GM12878 (cell line): Measurements from ENCODE around the gene TBC1D1. TPM values are rescaled to one million over a fixed set of nuclear protein-coding genes. Genes with fewer than 3 reads are reported as not detected.

Experiments used
- ATAC-seq: fragments of 200-7000 bp; cut with Tn5 transposase; 3 replicates; pipeline ENCODE4 v1.9.1; 2020; ENCODE audit warnings: mild to moderate bottlenecking, moderate library complexity
- BruUV-seq: library from RNA; stranded (reverse); fragments of 400-500 nt; replicated peaks from 2 replicates; lab custom pipeline; 2021; lab: Mats Ljungman, UMichigan
- CTCF ChIA-PET: fragments of 300-600 bp; sonication (Branson Sonifier 250); formaldehyde crosslinking; extraction: SDS; loops from one replicate; lab custom pipeline; 2021; ENCODE audit warnings: inconsistent platforms; lab: Yijun Ruan, JAX
- POLR2A ChIA-PET: fragments of 350-600 bp; formaldehyde crosslinking; extraction: SDS; loops from one replicate; lab custom pipeline; 2021; ENCODE audit warnings: inconsistent platforms; lab: Charles Lee
- RAD21 ChIA-PET: fragments of 300-600 bp; sonication (Branson Sonifier 250); formaldehyde crosslinking; loops from one replicate; lab custom pipeline; 2023; ENCODE audit warnings: antibody characterized with exemption; ENCODE audit not compliant: unreplicated experiment; lab: Charles Lee
- SMC1A ChIA-PET: fragments of 300-600 bp; sonication (Branson Sonifier 250); formaldehyde crosslinking; loops from one replicate; lab custom pipeline; 2023; ENCODE audit not compliant: unreplicated experiment, uncharacterized antibody; lab: Charles Lee
- DNase-seq: peaks from one replicate; pipeline ENCODE4 v3.0.0-alpha.2; 2011; ENCODE audit warnings: low read depth, low spot score
- FAIRE-seq: peaks from 3 replicates; lab custom pipeline; 2011; peaks lifted over from hg19 to GRCh38; lab: Jason Lieb, UNC
- H2AFZ ChIP-seq: 2 replicates; pipeline ENCODE4 v1.6.0; 2011; ENCODE audit warnings: low read depth, low read length, control low read depth; ENCODE audit not compliant: control insufficient read depth
- H3K27ac ChIP-seq: 2 replicates; pipeline ENCODE4 v1.5.1; 2011; ENCODE audit warnings: control low read depth; ENCODE audit not compliant: control insufficient read depth, insufficient read depth
- H3K27me3 ChIP-seq, 2 experiments: replicated peaks in 1 of 2; 2 replicates each; pipeline versions ENCODE4 v1.6.0 to v1.6.1; 2011; ENCODE audit warnings: low read length in 1 of 2; ENCODE audit not compliant: control insufficient read depth in 2 of 2, insufficient read depth in 2 of 2
- H3K36me3 ChIP-seq, 2 experiments: 2 replicates each; pipeline ENCODE4 v1.5.1; 2011; ENCODE audit warnings: low read length in 1 of 2; ENCODE audit not compliant: control insufficient read depth in 2 of 2, insufficient read depth in 2 of 2
- H3K4me1 ChIP-seq: 2 replicates; pipeline ENCODE4 v1.6.1; 2011; ENCODE audit warnings: mild to moderate bottlenecking, low read length, moderate library complexity, mixed read lengths; ENCODE audit not compliant: control insufficient read depth, insufficient read depth
- H3K4me2 ChIP-seq: 2 replicates; pipeline ENCODE4 v1.6.0; 2011; ENCODE audit warnings: control low read depth; ENCODE audit not compliant: control insufficient read depth, insufficient read depth
- H3K4me3 ChIP-seq: fragments of 200-600 bp; sonication (generic); 2 replicates; pipeline ENCODE4 v1.5.1; 2016
- H3K79me2 ChIP-seq: 2 replicates; pipeline ENCODE4 v1.6.0; 2011; ENCODE audit warnings: low read length; ENCODE audit not compliant: control insufficient read depth, insufficient read depth
- H3K9ac ChIP-seq: 2 replicates; pipeline ENCODE4 v1.8.0; 2011; ENCODE audit warnings: low read length, control low read depth, mixed read lengths; ENCODE audit not compliant: control insufficient read depth, insufficient read depth
- H3K9me3 ChIP-seq: replicated peaks from 3 replicates; pipeline ENCODE4 v1.5.1; 2011; ENCODE audit warnings: mild to moderate bottlenecking, low read length; ENCODE audit not compliant: control insufficient read depth, insufficient read depth
- H4K20me1 ChIP-seq: 2 replicates; pipeline ENCODE4 v1.6.0; 2011; ENCODE audit not compliant: control insufficient read depth, insufficient read depth
- MLLT1 ChIP-seq: fragments of 450-650 bp; IDR thresholded peaks from 2 replicates; pipeline ENCODE4 v1.6.1; 2016; ENCODE audit warnings: mild to moderate bottlenecking
- POLR2AphosphoS5 ChIP-seq: IDR thresholded peaks from 2 replicates; pipeline ENCODE4 v1.6.1; 2011; ENCODE audit warnings: mild to moderate bottlenecking, low read length, inconsistent platforms
- SMARCA5 ChIP-seq: fragments of 450-650 bp; IDR thresholded peaks from 2 replicates; pipeline ENCODE4 v1.6.1; 2017; ENCODE audit warnings: mild to moderate bottlenecking
- WGBS: methylation state at CpG from one replicate; pipeline ENCODE4 v1.1.6; 2016; ENCODE audit warnings: low lambda C conversion rate; ENCODE audit not compliant: insufficient replicate concordance, insufficient coverage; ENCODE audit errors: missing lambda C conversion rate; 5-methylcytosine and 5-hydroxymethylcytosine counted together
- in situ Hi-C: fragments of 300-500 bp; cut with MboI; formaldehyde crosslinking; loops from 9 replicates; pipeline ENCODE4 v1.14.3; 2018; ENCODE audit warnings: mixed read lengths
- intact Hi-C: fragments of 100-400 bp; cut with micrococcal nuclease; formaldehyde crosslinking; loops from one replicate; pipeline ENCODE4 v1.14.2; 2022; ENCODE audit not compliant: unreplicated experiment
- polyA plus RNA-seq, 11 experiments: library from polyadenylated mRNA; depleted of rRNA in 4 of 11; unstranded in 6 of 11; stranded (reverse) in 5 of 11; fragments of >200 nt; fragmentation: Nextera tagmentation in 4 of 11; fragmentation: Illumina TruSeq in 1 of 11; extraction: Ambion mirVana in 4 of 11; extraction: Trizol in 1 of 11; gene quantifications; 1 replicate in 1 of 11; 2 replicates in 10 of 11; pipeline versions ENCODE4 v1.2.1 to v1.2.3, GENCODE V29; 2011 to 2016; ENCODE audit warnings: inconsistent platforms in 2 of 11, missing spikeins in 2 of 11, low read depth in 1 of 11
- total RNA-seq, 4 experiments: library from RNA; depleted of rRNA in 3 of 4; stranded (reverse); fragments of >200 nt in 3 of 4; fragmentation: Illumina TruSeq in 1 of 4; extraction: Trizol in 1 of 4; gene quantifications; 2 replicates each; pipeline versions ENCODE4 v1.2.1 to v1.2.3, GENCODE V29; 2013 to 2021

Gene TBC1D1
- total and polyA plus RNA-seq, 10 of the 15 experiments (the other 5 are each of a cell fraction or from before 2014, with no cell fraction given): 5.3 to 102 (median 57.8) TPM

- Histone ChIP-seq H2AFZ (no peak overlapping the region), H3K4me1 (peaks cover 54% of the 10 kb centered on the region)
- ATAC-seq (no peak), DNase-seq (no peak)
- TF ChIP-seq POLR2AphosphoS5 (peak; percentile 60), MLLT1 (no peak), SMARCA5 (no peak)
- TF ChIP-seq, all 136 proteins: peak for 1
- no peak overlapping the region for H3K4me2 ChIP-seq
- 99% methylated on average over 4 of the region's 4 CpGs for WGBS
- SMC1A ChIA-PET: interaction anchor here (0.6 to 5.5 kb wide), 10 partner anchors 17 to 602 kb away, joined by 3 to 33 read pairs (median 4); no protein-coding TSS in a partner anchor
- RAD21 ChIA-PET: interaction anchor here (1.2 to 1.8 kb wide), 4 partner anchors 11 to 88 kb away, joined by 3 to 9 read pairs (median 4); no protein-coding TSS in a partner anchor
- no peaks in the 10 kb centered on the region for H3K27me3 ChIP-seq
- H3K79me2 ChIP-seq: no peaks in the 10 kb centered on the region
- no TSS peak for BruUV-seq
- no peaks in the 10 kb centered on the region for H3K9me3 ChIP-seq
- intact Hi-C loops: no loop called here
- FAIRE-seq: no peak
- no peaks in the 10 kb centered on the region for H4K20me1 ChIP-seq
- H3K27ac ChIP-seq: peak overlapping the region; percentile 5
- POLR2A ChIA-PET: interaction anchor here (1.2 to 1.6 kb wide), 2 partner anchors 55 to 56 kb away, joined by 4 read pairs; no protein-coding TSS in a partner anchor
- no peak overlapping the region; the same call in 1 of the 2 replicates for H3K9ac ChIP-seq
- H3K36me3 ChIP-seq: peaks cover 0 to 5% of the 10 kb centered on the region in 2 experiments; a peak in 2 of 4 replicates
- H3K4me3 ChIP-seq: no peak overlapping the region
- in situ Hi-C loops: loop anchor here (5.0 kb wide), 1 partner anchor 659 kb away; no protein-coding TSS in a partner anchor
- CTCF ChIA-PET: interaction anchor here (2.0 kb wide), 1 partner anchor 59 kb away, joined by 8 read pairs; no protein-coding TSS in a partner anchor
These were observed 182.8 kb downstream of the TBC1D1 start for GRCh38 chr4:38073596-38074234.
